ENCODE data around the gene PATJ.
"Not testable (repeated sequence)": the region's sequence is repeated elsewhere in the genome, so short reads cannot be mapped to it uniquely, and the experiment has no call there.

Gene PATJ

DNA sequence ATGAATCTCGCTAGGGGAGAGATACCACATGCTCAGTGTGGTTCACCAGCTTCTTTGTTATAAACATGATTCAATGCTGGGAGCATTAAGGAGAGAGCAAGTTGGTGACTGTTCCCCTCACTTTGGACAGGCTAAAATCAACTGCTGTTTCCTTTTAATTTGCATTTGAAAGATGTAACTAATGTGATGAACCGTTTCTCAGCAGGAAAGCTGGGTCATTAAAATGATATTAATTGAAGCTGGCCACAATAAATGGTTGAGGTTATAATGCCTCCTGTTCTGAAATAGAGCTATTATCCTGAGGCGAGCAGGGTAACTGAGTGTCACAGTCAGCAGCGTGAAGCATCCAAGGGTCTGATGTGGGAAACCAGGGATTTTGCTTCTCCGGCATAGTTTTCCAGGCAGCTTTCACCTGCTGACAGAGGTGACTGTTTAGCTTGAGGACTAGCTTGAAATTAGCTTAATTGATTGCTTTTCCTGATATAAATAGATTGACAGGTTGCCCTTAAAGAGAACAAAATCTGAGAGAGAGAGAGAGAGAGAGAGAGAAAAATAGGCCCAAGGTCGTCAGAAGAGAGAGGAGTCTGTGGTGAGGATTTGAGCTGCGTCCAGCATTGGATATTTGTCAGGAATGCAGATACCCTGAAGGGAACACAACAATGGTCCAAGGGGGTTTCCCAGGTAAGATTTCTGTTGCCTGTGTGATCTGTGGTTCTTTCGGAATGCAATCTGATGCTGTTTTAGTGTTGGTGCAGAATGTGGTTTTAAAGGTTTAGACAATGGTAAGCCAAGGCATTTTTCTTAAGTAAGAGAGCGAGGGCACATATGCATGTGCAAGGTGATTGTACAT is 209.7 kb downstream of the PATJ start:
- no peak for DNase-seq

DNA sequence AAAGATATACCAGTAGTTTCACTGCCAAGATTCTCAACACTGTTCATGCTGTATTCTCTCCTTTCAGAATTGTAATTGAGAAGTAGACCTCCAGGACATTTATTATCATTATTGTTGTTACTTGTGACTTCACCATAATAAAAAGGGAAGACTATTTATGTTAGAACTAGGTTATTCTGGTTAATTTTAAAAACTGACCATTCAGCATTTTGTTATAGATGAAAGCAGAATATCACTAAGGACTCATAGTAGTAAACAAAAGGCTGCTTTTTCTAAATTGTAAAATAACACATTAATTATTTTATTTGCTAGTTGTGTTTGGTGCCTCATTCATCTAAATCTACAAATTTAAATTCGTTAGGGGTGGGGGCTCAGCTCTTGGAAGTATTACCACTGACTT is 210.4 kb downstream of the PATJ start:
- DNase-seq, result no peak

DNA sequence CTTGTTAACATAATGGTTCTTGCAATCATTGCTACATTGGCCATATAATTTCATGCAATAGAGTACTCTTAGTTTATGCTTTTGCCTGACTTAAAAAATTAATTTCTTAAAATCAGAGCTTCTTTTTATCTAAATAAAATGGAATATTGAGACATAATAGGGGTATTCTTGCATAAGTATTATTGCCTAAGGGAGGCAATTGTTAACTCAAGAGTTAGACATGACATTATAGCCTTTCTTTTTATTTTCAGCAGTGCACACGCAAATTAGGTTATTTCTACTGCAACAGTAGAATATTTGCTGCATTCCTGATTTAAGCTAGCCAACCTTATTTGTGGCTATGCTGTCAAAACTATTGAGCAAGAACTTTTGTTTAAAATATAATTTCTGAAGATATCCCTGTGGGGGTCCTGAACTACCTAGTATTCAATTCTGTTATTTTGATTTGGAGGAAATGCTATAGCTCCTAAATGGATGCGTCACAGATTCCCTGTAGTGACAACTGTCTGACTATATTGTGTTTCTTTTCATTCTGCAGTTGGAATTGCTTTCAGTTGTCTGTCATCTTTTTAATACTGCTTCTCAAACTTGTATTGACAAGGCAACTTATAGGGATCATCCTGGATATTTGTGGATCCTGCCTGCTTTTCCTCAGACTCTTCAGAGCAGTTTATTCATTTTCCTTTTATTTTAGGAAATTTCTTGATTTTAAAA is 211.0 kb downstream of the PATJ start:
- DNase-seq, result no peak

DNA sequence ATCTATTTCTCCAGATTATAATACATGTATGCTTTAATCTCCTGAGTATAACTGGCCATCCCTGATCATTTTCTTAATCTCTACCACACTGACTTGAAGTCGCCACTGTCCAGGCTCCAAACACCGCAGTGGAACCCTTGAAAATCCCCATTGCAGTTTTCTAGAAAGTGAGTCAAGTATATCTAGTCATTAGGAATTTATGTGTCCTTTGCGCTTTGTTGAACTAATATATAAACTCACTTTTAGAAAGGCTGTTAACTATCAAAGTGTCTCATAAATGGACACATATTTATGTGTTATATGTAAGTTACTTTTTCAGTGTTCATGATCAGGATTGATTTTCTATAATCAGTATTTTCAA is 211.5 kb downstream of the PATJ start:
- no peak for DNase-seq

DNA sequence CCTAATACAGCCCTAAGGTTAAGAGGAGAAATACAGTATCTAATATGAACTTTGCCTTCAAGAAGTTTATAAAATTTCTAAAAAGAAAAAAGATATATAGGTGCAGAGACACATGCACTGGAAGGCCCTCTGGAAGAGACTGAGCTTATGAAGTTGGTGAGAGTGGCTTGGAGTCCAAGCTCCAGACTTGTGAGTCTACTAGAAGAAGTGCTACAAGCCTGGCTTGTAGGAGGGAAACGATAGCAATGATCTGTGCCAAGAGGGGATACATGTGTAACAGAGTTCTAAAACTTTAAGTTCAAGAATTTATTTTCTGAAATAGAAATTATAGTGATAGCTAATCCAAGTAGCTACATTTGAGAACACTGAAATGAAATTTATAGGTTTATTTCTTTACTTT is 213.0 kb downstream of the PATJ start:
- DNase-seq, result no peak

DNA sequence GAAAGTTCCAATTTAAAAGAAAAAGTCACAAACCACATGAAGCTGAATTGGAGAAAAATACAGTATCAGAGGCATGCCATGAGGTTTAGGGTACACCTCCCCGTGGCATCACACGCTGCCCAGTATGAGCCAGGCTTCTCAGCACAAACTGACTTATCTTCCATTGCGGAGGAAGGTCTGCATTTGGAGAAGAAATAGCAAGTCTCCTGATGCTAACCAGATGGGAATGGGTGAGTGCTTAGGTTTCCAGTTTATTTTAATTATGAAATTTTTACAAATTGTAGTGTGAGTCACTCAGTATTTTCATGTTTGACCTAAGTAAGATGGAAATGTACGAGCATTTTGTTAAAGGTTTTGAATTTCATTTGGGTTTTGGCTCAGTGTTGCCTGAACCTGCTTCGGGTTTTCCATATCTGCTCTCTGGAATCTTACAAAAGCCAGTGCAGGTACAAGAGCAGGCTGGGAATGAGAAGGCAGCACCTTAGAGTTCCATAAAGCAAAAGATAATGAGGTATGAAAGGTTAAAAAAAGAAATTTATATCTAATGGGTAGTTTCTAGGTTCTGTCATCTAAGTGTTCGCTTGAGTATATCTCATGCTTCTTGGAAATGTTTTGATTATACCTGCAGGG is 213.9 kb downstream of the PATJ start:
- no peak for DNase-seq

DNA sequence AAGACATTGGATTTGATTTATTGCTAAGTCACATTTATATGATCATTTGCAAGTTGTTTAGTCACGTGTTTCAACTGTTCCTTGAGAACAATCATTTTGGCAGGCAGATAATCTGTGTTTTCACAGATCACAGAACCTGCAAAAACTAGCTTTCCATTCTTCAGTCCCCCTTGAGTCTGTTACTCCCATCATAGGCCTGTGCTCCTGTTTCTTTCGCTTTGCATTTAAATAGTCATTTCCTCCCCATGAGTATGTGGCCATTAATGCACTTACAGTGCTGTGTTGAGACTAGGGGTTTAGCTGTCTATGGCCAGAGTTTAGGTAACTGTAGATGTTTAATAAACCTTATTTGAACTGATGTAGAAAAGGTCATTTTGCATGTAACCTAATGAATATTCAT is 214.5 kb downstream of the PATJ start:
- DNase-seq, result no peak

DNA sequence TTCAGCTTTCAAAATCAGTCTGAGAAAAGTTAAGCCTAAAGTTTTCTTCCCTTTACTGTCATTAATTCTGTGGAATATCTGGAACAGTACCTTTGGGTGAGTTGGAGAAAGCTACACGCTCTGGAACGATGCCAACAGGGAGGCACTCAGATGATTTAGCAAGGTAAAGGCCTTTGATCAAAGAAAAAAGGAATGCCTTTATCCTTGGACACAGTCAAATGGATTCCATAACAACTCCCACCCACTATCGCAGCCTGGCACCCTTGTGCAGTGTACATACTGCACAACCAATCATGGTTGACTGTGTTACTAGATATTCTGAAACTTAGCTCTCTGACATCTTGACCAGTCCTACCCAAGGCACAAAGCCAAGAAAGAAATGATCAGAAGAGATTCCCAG is 218.7 kb downstream of the PATJ start:
- DNase-seq, result no peak

DNA sequence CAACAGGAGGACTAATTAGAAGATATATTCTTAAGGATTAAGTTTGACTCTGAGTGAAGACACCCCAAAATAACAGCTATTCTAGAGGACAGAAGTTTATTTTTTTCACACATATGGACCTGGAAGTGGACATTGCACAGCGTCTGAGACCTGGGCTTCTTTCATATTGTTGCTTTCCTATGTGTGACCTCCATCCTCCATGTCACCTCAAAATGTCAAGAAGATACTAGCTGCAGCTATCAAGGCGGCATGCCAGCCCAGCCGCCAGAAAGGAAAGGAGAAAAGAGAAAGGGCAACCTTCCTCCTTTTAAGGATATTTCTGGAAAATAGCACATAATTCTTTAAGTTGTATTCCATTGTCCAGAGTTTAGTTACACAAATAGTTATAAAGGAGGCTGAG is 220.4 kb downstream of the PATJ start:
- no peak for DNase-seq

DNA sequence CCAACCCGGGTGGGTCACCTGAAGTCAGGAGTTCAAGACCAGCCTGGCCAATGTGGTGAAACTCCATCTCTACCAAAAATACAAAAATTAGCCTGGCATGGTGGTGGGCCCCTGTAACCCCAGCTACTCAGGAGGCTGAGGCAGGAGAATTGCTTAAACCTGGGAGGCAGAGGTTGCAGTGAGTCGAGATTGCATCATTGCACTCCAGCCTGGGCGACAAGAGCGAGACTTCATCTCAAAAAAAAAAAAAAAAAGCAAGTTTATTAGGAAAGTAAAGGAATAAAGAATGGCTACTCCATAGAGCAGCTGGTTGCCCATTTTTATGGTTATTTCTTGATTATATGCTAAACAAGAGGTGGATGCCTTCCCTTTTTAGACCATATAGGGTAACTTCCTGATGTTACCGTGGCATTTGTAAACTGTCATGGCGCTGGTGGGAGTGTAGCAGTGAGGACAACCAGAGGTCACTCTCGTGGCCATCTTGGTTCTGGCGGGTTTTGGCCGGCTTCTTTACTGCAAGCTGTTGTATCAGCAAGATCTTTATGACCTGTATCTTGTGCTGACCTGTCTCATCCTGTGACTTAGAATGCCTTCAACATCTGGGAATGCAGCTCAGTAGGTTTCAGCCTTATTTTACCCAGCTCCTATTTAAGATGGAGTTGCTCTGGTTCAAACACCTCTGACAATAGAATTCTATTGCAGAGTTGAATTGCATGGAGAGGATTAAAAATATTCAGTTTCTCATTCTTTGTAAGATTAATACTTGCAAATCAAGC is 224.4 kb downstream of the PATJ start:
- not testable (repeated sequence) for DNase-seq

DNA sequence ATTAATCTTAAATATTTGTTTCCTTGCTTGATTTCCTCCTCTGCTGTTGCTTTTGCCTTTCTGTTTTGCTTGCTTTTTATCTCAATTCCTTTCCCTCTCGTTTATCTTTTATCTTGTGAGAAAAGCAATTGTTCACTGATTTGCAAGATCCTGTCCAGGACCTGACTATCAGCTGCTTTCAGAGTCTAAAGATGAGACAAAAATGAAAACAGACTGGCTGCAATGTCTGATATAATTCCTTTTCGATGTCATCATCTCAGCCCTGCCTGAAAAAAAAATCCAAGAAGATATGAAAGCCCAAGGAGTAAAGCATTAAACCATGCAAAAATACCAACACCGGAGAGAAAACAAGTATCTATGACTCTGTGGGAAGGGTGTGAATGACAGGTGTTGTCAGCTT is 225.5 kb downstream of the PATJ start:
- DNase-seq, result no peak

DNA sequence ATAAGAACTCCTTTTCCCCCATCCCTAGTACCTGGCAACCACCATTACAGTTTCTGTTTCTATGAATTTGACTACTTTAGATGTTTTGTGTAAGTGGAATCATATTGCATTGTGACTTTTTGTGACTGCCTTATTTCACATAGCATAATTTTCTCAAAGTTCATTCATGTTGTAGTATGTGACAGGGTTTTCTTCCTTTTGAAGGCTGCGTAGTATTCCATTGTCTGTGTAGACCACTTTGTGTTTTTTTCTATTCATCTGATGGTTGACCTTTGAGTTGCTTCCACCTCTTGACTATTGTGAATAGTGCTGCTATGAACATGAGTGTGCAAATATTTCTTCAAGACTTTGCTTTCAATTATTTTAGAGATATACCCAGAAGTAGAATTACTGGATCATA is 226.6 kb downstream of the PATJ start:
- no peak for DNase-seq

DNA sequence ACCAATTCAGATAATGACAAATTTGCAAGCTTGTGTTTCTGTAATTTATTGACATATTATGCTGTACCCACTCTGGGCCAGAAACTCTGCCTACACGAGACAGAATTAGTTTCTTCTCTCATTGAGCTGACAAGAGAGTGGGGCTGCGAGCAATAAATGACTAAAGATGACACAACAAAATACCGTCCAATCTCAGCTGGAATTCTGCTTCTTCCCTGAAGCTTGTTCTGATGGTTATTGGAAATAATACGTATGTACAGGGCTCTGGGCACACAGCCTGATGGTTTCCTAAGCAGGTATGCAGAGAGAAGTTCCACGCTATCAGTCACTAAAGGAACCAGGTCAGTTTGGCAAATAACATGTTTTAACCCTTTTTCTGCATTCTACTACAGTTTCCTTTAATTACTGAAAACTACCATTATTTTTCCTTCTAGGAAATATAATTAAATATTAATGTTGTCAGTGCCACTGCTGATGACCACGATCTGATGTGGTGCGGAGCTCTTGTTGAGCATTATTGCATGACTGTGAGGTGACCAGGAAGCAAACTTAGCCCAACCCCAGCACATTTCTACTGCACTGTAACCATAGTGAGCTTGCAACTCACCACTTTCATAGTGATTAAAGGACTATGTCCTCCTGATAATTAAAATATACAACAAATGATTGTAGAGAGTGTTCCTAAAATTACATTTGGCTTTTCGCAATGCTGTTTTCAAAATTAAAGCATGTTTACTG is 231.0 kb downstream of the PATJ start:
- no peak for DNase-seq

DNA sequence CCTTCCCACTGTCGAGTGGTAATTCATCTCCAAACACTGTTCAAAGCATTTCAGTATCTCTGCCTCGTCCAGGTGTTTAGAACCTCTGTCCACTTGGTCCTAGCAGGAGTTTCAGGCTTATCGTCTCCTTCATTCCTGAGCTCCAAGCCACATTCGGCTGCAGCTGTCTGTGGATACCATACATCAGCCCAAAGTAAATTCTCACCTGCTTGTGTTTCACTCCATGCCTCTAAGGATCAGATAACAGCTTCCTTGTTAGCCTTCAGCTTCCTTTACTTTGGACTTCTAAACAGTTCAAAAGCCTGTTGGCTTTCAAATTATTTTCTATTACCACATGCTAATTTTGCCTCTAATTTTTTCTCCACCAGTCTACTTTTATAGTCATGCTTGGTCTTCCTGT is 233.4 kb downstream of the PATJ start:
- no peak for DNase-seq

DNA sequence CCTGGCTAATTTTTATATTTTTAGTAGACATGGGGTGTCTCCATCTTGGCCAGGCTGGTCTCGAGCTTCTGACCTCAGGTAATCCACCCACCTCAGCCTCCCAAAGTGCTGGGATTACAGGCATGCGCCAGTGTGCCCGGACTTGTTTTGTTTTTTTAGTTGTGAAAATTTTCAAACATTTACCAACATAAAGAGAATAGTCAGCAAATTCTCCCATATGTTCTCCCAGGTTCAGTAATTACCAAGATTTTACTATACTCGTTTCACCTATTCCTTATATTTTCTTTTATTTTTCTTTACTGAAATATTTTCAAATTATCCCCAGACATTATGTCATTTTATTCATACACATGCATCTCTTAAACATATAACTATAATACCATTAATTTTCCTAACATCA is 234.3 kb downstream of the PATJ start:
- no peak for DNase-seq

DNA sequence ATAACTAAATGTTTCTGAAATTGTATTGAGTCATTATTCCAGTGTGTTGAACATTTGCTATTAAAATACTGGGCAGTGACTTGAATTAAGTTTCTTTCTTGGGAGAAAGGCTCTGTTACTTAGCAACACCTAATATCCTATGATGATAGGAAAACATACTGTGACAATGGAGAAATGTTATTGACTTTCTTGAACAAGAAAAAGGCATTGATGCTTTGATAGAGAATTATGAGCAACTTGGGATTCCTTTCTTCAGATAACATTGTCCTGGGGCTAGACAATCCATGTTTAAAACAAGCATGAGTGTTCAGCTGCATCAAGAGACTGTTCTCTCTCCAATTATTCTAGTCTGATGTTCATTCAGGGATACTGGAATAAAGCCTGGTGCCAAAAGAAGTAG is 236.5 kb downstream of the PATJ start:
- no peak for DNase-seq

DNA sequence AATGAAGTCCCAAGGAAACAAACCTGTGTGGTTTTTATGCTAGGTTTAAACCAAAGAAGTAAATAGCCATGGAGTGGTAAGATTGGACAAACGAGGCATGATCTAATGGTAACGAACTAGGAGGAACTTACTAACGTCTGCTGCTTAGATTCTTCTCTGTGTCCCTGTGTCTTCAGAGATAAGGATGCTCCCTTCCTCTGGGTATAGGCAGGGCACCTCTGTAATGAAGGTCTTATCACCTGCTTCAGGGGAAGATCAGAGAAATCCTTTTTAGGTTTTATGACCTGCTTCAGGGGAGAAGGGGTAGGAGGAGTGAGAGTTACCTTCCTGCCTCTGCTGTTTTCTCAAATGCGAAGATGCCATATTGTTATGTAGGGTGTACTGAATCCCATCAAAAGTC is 237.4 kb downstream of the PATJ start:
- DNase-seq, result no peak

DNA sequence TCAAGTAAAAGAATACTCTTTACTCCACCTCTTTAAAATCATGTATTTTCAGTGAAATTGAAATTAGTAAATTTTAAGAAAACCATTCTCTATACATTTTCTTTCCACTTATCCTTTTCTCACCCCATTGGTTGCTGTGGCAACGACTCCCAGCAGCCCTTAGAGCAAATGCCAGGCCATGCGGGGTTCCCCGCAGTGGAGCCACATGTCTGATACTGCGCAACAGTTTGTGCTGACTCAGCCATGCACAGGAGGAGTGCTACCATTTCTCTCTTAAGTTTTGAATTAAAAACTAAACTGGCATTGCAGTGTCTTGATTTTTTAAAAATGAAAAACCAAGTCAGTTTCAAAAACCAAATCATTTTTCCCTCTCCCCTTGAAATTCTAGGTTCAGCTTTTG is 238.3 kb downstream of the PATJ start:
- no peak for DNase-seq

DNA sequence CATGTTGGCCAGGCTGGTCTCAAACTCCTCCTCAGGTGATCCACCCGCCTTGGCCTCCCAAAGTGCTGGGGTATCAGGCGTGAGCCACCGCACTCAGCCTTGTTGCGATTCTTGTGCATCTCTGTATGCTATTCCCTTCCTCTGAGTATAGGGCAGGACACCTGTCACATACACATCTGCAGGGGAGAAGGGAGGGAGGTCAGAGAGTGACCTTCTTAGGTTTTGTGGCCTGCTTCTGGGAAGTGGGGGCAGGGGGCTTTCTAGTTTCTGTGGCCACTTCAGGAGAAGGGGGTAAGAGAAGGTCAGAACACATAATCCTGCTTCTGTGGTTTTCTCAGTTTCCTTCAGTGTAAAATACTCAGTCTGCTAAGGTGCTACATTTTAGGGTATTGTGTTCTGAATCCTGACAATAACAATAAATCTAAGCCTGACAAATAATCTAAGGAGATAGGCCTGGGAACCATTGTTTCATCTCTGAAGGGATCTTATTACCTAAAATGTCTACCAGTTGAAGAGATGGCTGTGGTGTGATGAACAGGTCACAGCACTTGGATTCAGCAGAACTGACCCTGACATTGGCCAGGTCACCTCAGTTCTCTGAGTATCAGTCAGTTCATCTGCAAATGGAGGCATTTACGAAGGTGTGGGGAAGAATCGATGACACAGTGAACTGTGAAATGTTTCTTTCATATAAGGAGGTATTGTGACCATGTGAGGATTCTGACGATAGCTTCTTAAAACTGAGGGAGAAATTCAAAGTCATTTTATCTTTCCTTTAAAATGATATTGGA is 239.8 kb downstream of the PATJ start:
- DNase-seq, result no peak

DNA sequence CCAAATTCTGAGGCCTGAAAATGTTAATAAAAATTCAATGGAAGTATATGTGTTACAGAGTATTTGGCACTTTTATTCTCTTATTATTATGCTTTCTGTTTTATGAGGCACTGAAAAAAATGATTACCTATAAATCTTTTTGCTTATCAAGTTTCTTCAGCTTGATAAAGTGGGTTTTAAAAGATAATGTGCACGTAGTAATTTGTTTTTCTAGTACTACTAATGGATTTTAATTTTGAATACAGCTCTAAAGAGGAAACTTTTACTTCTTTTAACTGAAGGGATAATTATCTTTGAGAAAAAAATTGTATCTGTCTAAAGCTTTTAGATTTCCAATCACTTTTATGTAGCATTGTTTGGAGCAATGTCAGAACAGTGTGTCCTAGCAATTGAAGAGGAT is 241.0 kb downstream of the PATJ start:
- no peak for DNase-seq

DNA sequence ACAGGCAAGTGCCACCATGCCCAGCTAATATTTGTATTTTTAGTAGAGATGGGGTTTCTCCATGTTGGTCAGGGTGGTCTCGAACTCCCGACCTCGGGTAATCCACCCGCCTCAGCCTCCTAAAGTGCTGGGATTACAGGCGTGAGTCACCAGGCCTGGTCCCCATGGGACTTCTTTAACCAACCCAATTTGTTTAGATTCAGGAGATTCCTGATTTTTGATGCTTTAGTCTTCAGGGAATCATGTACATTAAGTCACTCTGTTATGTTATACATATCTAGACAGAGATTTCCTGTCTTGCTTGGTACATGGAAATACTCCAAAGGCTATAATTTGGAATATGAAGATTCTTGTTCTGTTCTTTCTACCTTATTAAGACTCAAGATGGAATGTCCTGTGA is 250.0 kb downstream of the PATJ start:
- DNase-seq, result no peak
